ENCODE data around the gene PTTG1. TPM values are rescaled to one million over a fixed set of nuclear protein-coding genes. Genes with fewer than 3 reads are reported as not detected.
A peak's percentile ranks its signal among the peaks of the same experiment; 100 is the strongest.

PTTG1 gene
- total and polyA plus RNA-seq, 9 of the 15 experiments (the other 6 are each of a cell fraction or from before 2014, with no cell fraction given) = 193 to 1,088 (median 349) TPM

GRCh38 chr5:160466889-160467554 is 45.4 kb downstream of the PTTG1 start:
- under 1% methylated on average over 9 of the region's 9 CpGs for WGBS (ENCODE audit: insufficient coverage, low coverage, missing lambda C conversion rate)
- FAIRE-seq (no peak), ATAC-seq (no peak), DNase-seq (ENCODE audit: extremely low read depth in 1 of 4, low spot score in 3 of 4) (no peak)
- H3K4me2 ChIP-seq (ENCODE audit: insufficient read depth, low read length) = no peak overlapping the region
- no peak overlapping the region for H2AFZ ChIP-seq (ENCODE audit: low read depth, low read length)
- H3K4me3 ChIP-seq = no peak overlapping the region
- ChIA-PET CTCF (ENCODE audit: low intra/inter-chr PET ratio) (no interaction called here), POLR2A (no interaction called here)
- H3K9me1 ChIP-seq (ENCODE audit: control insufficient read depth, insufficient read depth, low read length) = no peaks in the 10 kb centered on the region
- H3K27me3 ChIP-seq (ENCODE audit: control insufficient read depth in 2 of 2, insufficient read depth in 2 of 2, low read length in 2 of 2) = peaks cover 7 to 10% of the 10 kb centered on the region in 2 experiments; a peak in 4 of 5 replicates
- H3K36me3 ChIP-seq (ENCODE audit: control insufficient read depth, insufficient read depth, low read length) = no peaks in the 10 kb centered on the region
- no peaks in the 10 kb centered on the region for H4K20me1 ChIP-seq (replicated peaks; ENCODE audit: control insufficient read depth, insufficient read depth, low read length)
- no peak for TF ChIP-seq FIP1L1 (IDR thresholded peaks at IDR 0.05; ENCODE audit: low read depth, low read length, poor library complexity, severe bottlenecking)
- no peak for TF ChIP-seq HNRNPK (IDR thresholded peaks at IDR 0.05; ENCODE audit: low read depth, low read length, poor library complexity, severe bottlenecking)
- peak; percentile 86 for TF ChIP-seq TFE3 (CRISPR knock-in tag; IDR thresholded peaks at IDR 0.05)
- no peak for TF ChIP-seq NR2F6 (CRISPR knock-in tag; IDR thresholded peaks at IDR 0.05)
- 0 out of 2 replicates have a peak, but pooled peaks have one; percentile 7 for TF ChIP-seq USF2 (CRISPR knock-in tag; IDR thresholded peaks at IDR 0.05)
- no peak for TF ChIP-seq ZNF12 (CRISPR knock-in tag; IDR thresholded peaks at IDR 0.05)
- no peak for TF ChIP-seq ZBTB11 (CRISPR knock-in tag; IDR thresholded peaks at IDR 0.05)
- TF ChIP-seq BDP1 (IDR thresholded peaks at IDR 0.05; ENCODE audit: insufficient read depth, insufficient read length) = no peak
- peaks cover 0 to 4% of the 10 kb centered on the region in 2 experiments; a peak in 1 of 5 replicates for H3K4me1 ChIP-seq (replicated peaks in 1 of 2; ENCODE audit: control insufficient read depth in 2 of 2, insufficient read depth in 2 of 2, low read length in 2 of 2)
- intact Hi-C loops (cut with micrococcal nuclease) = no loop called here
- H3K27ac ChIP-seq (ENCODE audit: extremely low read depth, low read depth, low read length) = no peak overlapping the region
- H3K9me3 ChIP-seq (replicated peaks; ENCODE audit: control insufficient read depth, insufficient read depth, low read depth, low read length) = no peaks in the 10 kb centered on the region
- BruUV-seq (replicated peaks) = no TSS peak
- in situ Hi-C loops (cut with MboI) = no loop called here
- H3K9ac ChIP-seq (ENCODE audit: insufficient read depth in 1 of 2, low read depth in 2 of 2, low read length in 2 of 2) = no peak overlapping the region
- H3K79me2 ChIP-seq (ENCODE audit: control insufficient read depth, insufficient read depth, low read length) = no peaks in the 10 kb centered on the region

All from K562 (cell line).